ENCODE results near the gene NLRP1. TPM values are rescaled to one million over a fixed set of nuclear protein-coding genes. Genes with fewer than 3 reads are reported as not detected.
A peak's percentile ranks its signal among the peaks of the same experiment; 100 is the strongest.

NLRP1 gene
- total RNA-seq, 1 donor, result 55.4 TPM

DNA sequence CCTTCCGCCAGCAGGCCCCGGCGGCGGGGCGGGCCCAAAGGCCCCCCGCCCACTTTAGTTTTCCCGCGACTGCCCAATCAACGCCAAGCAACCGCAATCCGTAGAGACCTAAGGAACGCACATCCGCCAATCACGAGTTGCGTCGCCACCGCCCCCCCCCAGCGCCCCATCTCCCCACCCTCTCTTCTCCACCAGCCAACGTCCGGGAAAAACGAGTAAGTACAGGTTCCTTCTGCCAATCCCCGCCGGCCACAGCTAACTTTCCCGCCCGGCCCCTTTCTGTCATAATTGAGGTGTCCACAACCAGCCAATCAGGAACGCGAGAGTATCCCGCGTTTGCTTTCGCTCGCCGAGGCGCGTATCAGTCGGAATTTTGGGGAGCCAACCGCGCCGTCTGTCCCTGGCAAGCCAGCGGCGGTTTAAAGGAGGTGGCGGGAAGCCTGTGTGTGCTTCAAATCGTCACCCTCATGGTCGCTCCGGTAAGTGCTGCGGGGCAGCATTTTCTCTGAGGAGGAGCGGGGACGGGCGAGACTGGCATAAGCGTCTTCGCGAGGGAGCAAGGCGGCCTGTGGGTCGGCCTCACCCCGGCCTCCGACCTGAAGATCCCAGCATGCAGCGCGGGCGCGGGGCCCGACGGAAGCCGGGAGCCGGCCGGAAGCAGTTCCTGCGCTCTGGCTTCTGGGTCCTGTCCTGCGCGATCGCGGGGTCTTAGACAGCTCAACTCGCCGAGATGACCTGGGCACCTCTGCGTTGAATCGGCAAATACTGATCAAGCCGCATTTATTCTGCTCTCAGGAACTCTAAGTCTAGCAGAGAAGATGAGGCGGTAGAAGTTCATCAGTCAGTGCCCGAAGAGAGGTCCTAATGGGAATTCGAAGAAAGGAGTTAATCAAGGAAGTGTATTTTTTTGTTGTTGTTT, 97.8 kb downstream of the NLRP1 start, which contains the start of gene MIS12:
MIS12 (plus strand) TSS at position 361 of the 919 bp plus-strand sequence. CDS start 2,297 bp downstream, outside the sequence.
- peak; percentile 99 for DNase-seq (ENCODE audit: low read depth)
- peak within 1 kb of the TSS; percentile 92 for H3K4me3 ChIP-seq (ENCODE audit: low read depth, low read length)
- TF ChIP-seq, protein P1, sequence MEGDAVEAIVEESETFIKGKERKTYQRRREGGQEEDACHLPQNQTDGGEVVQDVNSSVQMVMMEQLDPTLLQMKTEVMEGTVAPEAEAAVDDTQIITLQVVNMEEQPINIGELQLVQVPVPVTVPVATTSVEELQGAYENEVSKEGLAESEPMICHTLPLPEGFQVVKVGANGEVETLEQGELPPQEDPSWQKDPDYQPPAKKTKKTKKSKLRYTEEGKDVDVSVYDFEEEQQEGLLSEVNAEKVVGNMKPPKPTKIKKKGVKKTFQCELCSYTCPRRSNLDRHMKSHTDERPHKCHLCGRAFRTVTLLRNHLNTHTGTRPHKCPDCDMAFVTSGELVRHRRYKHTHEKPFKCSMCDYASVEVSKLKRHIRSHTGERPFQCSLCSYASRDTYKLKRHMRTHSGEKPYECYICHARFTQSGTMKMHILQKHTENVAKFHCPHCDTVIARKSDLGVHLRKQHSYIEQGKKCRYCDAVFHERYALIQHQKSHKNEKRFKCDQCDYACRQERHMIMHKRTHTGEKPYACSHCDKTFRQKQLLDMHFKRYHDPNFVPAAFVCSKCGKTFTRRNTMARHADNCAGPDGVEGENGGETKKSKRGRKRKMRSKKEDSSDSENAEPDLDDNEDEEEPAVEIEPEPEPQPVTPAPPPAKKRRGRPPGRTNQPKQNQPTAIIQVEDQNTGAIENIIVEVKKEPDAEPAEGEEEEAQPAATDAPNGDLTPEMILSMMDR (IDR thresholded peaks at IDR 0.05; ENCODE audit: insufficient read depth, low read length), result no peak

DNA sequence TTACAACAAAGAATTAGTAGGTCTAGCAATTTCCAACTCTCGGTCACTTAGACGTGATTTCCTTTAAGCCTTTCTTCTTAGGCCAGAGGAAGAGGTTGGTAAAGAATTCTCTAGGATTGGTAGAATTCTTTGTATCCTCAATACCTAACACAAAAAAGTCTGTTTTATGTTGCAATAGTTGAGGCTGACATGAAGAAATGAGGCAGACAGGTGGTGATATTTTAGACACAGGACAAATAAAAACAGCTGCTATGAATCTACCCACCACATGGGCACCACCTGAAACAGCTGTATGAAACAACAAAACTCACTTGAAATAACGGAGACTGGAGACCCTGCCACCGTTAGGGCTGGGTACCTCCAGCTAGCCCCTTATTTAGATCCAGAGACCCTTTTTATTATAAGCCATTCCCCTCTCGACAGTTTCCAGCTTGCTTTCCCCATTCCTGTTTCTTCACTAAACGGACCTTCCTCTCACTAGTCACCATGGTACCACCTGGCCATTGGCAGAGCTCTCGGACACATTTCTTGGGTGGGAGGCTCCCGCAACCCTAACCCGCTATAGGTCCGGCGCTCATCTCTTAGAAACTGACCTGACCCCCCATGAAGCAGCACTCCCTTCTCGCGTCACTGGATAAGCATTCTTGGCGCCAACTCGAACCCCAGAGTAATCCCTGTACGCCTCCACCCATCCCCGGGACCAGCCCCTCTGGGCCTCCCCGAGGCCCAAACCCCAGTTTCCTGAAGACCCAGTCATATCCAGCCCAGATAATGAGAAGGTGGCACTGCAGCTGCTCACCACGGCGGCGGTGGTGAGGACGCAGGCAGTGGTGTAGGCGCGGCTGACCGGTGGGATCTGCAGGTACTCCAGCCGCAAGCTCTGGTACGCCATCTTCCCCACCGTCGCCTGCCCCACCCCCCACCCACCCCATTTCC, 98.8 kb downstream of the NLRP1 start, which contains the start of gene DERL2:
DERL2 (minus strand) TSS at position 909 of the 936 bp plus-strand sequence; CDS start at position 892, 17 bp downstream.
- TF ChIP-seq, protein P1 (IDR thresholded peaks at IDR 0.05; ENCODE audit: insufficient read depth, low read length), result no peak
- peak within 1 kb of the TSS; percentile 92 for H3K4me3 ChIP-seq (ENCODE audit: low read depth, low read length)
- DNase-seq (ENCODE audit: low read depth), result peak; percentile 34

DNA sequence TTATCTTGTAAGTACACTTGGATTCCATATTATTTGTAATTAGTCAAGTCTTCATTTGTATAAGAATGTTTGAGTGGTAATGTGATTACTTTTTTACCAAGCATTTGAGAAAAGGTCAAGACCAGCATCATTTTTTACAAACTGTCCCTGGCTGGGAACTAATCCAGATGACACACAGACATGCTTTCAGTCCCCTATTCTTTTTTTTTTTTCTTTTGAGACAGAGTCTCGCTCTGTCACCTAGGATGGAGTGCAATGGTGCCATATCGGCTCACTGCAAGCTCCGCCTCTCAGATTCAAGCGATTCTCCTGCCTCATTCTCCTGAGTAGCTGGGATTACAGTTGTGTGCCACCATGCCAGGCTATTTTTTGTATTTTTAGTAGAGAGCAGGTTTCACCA, 102.9 kb downstream of the NLRP1 start:
- no peak overlapping the region for H3K4me3 ChIP-seq (ENCODE audit: low read depth, low read length)
- TF ChIP-seq, protein P1 (IDR thresholded peaks at IDR 0.05; ENCODE audit: insufficient read depth, low read length), result no peak
- no peak for DNase-seq (ENCODE audit: low read depth)

DNA sequence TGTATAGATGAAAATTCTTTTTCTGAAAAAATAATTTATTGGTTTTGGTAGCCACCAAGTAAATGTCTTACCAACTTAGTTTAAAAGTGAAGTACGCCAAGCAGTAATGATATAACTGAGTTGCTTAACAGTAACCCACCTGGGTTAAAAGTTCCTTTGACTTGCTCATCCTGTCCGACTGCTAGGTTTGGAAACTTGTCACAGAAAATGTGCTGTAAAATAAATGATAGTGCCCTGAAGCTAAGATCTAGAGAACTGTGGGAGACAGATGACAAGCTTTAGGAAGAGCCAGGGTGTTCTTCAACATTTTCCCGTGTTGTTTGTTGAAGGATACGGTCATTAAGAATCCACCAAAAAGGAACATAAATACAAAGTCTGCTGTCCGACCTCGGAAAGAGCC, 103.3 kb downstream of the NLRP1 start:
- TF ChIP-seq, protein P1 (IDR thresholded peaks at IDR 0.05; ENCODE audit: insufficient read depth, low read length), result no peak
- no peak for DNase-seq (ENCODE audit: low read depth)
- no peak overlapping the region for H3K4me3 ChIP-seq (ENCODE audit: low read depth, low read length)

DNA sequence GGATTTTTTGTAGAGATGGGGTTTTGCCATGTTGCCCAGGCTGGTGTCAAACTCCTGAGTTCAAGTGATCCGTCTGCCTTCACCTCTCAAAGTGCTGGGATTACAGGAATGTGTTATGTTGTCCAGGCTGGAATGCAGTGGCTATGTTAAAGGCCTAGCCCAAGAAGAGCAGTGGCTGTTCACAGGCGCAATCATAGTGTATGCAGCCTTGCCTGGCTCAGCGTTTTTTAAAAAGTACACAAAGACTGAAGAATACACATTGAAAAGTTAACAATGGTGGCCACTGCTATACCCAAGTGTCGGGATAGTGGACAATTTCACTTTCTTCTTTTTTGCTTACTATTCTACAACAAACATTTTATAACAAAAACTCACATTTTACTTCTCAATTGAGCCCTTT, 105.3 kb downstream of the NLRP1 start:
- no peak overlapping the region for H3K4me3 ChIP-seq (ENCODE audit: low read depth, low read length)
- TF ChIP-seq, protein P1 (IDR thresholded peaks at IDR 0.05; ENCODE audit: insufficient read depth, low read length), result no peak
- no peak for DNase-seq (ENCODE audit: low read depth)

DNA sequence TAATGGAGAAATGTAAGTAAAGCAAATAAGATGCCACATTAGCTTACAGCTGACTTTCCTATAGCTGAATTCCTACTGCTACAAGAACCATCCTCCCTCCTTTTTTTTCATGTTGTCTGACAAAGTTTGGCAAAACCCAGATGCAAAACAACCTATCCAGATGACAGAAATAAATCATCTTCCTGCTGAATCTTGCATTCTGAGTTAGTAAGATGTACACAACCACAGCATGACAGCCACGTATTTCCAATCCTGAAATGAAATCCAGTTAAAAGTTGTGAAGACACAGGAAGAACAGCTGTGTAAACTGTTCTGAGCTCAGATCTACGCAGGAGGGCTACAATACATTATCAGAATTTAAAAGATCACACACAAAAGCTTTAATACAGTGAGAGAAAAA, 110.4 kb downstream of the NLRP1 start:
- H3K4me3 ChIP-seq (ENCODE audit: low read depth, low read length), result no peak overlapping the region
- DNase-seq (ENCODE audit: low read depth), result no peak
- TF ChIP-seq, protein P1 (IDR thresholded peaks at IDR 0.05; ENCODE audit: insufficient read depth, low read length), result no peak

Measured in fibroblast of the aortic adventitia (primary cell).